HepG2 (cell line): Measurements from ENCODE around the gene HMCN2. TPM values are rescaled to one million over a fixed set of nuclear protein-coding genes. Genes with fewer than 3 reads are reported as not detected.
A peak's percentile ranks its signal among the peaks of the same experiment; 100 is the strongest.

Experiments
- GABPB1 ChIP-seq: IDR thresholded peaks from 2 replicates; pipeline ENCODE4 v1.6.1; 2016; ENCODE audit warnings: mild to moderate bottlenecking, missing genetic modification reagents, moderate library complexity, missing compliant biosample characterization
- HMGXB4 ChIP-seq, 2 experiments: sonication (generic) in 1 of 2; formaldehyde crosslinking in 1 of 2; IDR thresholded peaks; 2 replicates each; pipeline versions ENCODE4 v1.4.0 to v1.6.1; 2018 to 2020; ENCODE audit warnings: missing genetic modification reagents in 2 of 2, borderline replicate concordance in 1 of 2, low read depth in 1 of 2, mild to moderate bottlenecking in 1 of 2, missing biosample characterization in 1 of 2
- LBX2 ChIP-seq: sonication (generic); formaldehyde crosslinking; IDR thresholded peaks from 2 replicates; pipeline ENCODE4 v1.5.0; 2020; ENCODE audit warnings: missing genetic modification reagents, mild to moderate bottlenecking, borderline replicate concordance
- MAFF ChIP-seq: IDR thresholded peaks from 2 replicates; pipeline ENCODE4 v1.6.1; 2011; ENCODE audit warnings: low read depth, low read length, improper control_type of control experiment
- RERE ChIP-seq: IDR thresholded peaks from 2 replicates; pipeline ENCODE4 v1.6.1; 2016; ENCODE audit warnings: low read depth, missing genetic modification reagents, missing compliant biosample characterization
- RXRB ChIP-seq: IDR thresholded peaks from 2 replicates; pipeline ENCODE4 v1.6.1; 2016; ENCODE audit warnings: borderline replicate concordance, missing genetic modification reagents, missing compliant biosample characterization
- SMC3 ChIP-seq: IDR thresholded peaks from 2 replicates; pipeline ENCODE4 v1.6.1; 2011; ENCODE audit warnings: low read length, improper control_type of control experiment
- SNAI1 ChIP-seq: sonication (generic); formaldehyde crosslinking; IDR thresholded peaks from 2 replicates; pipeline ENCODE4 v1.5.0; 2020; ENCODE audit warnings: mild to moderate bottlenecking, missing genetic modification reagents, borderline replicate concordance
- THAP11 ChIP-seq: IDR thresholded peaks from 2 replicates; pipeline ENCODE4 v1.6.1; 2016; ENCODE audit warnings: missing biosample characterization, missing genetic modification reagents
- WIZ ChIP-seq: sonication (generic); formaldehyde crosslinking; IDR thresholded peaks from 2 replicates; pipeline ENCODE4 v1.5.1; 2020; ENCODE audit warnings: mild to moderate bottlenecking, missing genetic modification reagents
- ZFP62 ChIP-seq: sonication (generic); formaldehyde crosslinking; IDR thresholded peaks from 2 replicates; pipeline ENCODE4 v1.4.0; 2020; ENCODE audit warnings: missing genetic modification reagents
- ZMAT5 ChIP-seq: sonication (generic); formaldehyde crosslinking; IDR thresholded peaks from 2 replicates; pipeline ENCODE4 v1.5.0; 2020; ENCODE audit warnings: mild to moderate bottlenecking, low read depth, missing genetic modification reagents, borderline replicate concordance
- ZNF263 ChIP-seq: sonication (generic); formaldehyde crosslinking; IDR thresholded peaks from 2 replicates; pipeline ENCODE4 v1.4.0; 2020; ENCODE audit warnings: missing genetic modification reagents
- ZNF891 ChIP-seq: sonication (generic); formaldehyde crosslinking; IDR thresholded peaks from 2 replicates; pipeline ENCODE4 v1.5.0; 2020; ENCODE audit warnings: mild to moderate bottlenecking, missing genetic modification reagents
- ZSCAN12 ChIP-seq: sonication (generic); formaldehyde crosslinking; IDR thresholded peaks from 2 replicates; pipeline ENCODE4 v1.9.0; 2021; ENCODE audit warnings: mild to moderate bottlenecking, missing genetic modification reagents
- polyA plus RNA-seq, 8 experiments: library from polyadenylated mRNA; depleted of rRNA in 3 of 8; stranded (reverse) in 7 of 8; unstranded in 1 of 8; fragments of >200 nt; fragmentation: Illumina TruSeq in 4 of 8; extraction: Trizol in 4 of 8; gene quantifications; 2 replicates each; pipeline versions ENCODE4 v1.2.1 to v1.2.3, GENCODE V29; 2011 to 2016; ENCODE audit warnings: low read depth in 4 of 8, missing spikeins in 1 of 8, mixed read lengths in 1 of 8; ENCODE audit not compliant: insufficient read depth in 1 of 8
- total RNA-seq, 5 experiments: library from RNA; depleted of rRNA; stranded (reverse); fragments of >200 nt; fragmentation: Illumina TruSeq; extraction: Trizol; gene quantifications; 2 replicates each; pipeline ENCODE4 v1.2.3, GENCODE V29; 2016; ENCODE audit warnings: low read depth in 1 of 5
- TF ChIP-seq, protein P1 (sequence below): sonication (generic); formaldehyde crosslinking; IDR thresholded peaks from 2 replicates; pipeline ENCODE4 v1.9.0; 2022; ENCODE audit warnings: low read depth, missing genetic modification reagents
- TF ChIP-seq, protein P2 (sequence below): sonication (generic); formaldehyde crosslinking; IDR thresholded peaks from 2 replicates; pipeline ENCODE4 v1.8.0; 2022; ENCODE audit warnings: missing genetic modification reagents, mild to moderate bottlenecking, inconsistent platforms, borderline replicate concordance

Gene HMCN2
- total and polyA plus RNA-seq, 2 of the 13 experiments (the other 11 are each of a cell fraction or from before 2014, with no cell fraction given), result 0.09 TPM; not detected in 1

DNA sequence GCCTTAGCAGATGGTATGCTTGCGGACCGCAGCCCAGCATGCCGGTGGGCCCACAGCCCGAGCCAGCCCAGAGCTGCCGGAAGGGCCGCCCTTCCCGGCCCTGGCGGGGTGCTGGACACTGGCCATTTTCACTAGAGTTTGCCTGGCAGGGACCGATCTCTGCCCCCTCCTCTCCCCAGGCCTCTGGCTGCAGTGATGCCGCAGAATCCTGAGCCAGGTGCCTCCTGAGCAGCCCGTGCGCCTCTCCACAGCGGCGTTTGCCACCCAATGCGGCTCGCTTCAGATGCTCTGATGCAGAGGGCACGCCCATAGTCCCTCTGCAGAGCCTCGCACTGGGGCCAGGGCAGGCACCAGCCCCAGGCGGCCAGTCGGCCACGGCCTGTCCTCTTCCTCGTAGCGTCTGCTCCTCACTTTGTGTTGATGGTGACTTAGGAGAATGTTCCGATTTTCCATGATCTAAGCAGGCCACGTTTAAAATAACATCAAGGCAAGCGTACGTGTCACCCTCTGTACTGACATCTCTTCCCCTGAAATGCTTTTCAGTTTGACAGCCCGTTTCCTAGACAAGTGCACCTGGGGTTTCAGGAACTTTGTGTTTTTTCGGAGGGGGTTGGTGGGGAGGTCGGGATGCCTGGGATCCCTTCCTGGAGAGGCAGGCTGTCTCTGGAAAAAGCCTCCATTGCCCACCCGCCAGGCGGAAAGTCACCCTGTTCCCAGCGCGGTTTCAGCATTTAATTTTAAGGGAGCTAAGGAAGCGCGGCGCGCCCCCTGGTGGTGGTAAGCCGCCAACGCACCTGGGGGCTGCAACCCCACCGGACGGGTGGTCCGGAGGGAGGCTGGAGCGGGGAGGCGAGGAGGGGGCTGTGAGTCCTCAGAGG is 29.8 kb upstream of the HMCN2 start (continued):
- TF ChIP-seq LBX2 (no peak), WIZ (CRISPR knock-in tag) (no peak), SNAI1 (CRISPR knock-in tag) (no peak), ZNF891 (CRISPR knock-in tag) (no peak), THAP11 (CRISPR knock-in tag) (0 out of 2 replicates have a peak, but pooled peaks have one; percentile 17), ZFP62 (no peak), MAFF (no peak), ZNF263 (CRISPR knock-in tag) (no peak), ZSCAN12 (no peak), RXRB (CRISPR knock-in tag) (no peak), ZMAT5 (CRISPR knock-in tag) (no peak), SMC3 (peak; percentile 43; the same call in 1 of the 2 replicates), RERE (no peak), HMGXB4 (CRISPR knock-in tag; IDR thresholded peaks at IDR 0.05; ENCODE audit: borderline replicate concordance in 1 of 2, low read depth in 1 of 2) (peak; percentile 14 to 25; a peak in 1 of 4 replicates), GABPB1 (CRISPR knock-in tag) (0 out of 2 replicates have a peak, but pooled peaks have one; percentile 28)
- TF ChIP-seq, protein P1, sequence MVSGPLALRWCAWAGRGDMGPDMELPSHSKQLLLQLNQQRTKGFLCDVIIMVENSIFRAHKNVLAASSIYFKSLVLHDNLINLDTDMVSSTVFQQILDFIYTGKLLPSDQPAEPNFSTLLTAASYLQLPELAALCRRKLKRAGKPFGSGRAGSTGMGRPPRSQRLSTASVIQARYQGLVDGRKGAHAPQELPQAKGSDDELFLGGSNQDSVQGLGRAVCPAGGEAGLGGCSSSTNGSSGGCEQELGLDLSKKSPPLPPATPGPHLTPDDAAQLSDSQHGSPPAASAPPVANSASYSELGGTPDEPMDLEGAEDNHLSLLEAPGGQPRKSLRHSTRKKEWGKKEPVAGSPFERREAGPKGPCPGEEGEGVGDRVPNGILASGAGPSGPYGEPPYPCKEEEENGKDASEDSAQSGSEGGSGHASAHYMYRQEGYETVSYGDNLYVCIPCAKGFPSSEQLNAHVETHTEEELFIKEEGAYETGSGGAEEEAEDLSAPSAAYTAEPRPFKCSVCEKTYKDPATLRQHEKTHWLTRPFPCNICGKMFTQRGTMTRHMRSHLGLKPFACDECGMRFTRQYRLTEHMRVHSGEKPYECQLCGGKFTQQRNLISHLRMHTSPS (CRISPR knock-in tag), result no peak
- TF ChIP-seq, protein P2, sequence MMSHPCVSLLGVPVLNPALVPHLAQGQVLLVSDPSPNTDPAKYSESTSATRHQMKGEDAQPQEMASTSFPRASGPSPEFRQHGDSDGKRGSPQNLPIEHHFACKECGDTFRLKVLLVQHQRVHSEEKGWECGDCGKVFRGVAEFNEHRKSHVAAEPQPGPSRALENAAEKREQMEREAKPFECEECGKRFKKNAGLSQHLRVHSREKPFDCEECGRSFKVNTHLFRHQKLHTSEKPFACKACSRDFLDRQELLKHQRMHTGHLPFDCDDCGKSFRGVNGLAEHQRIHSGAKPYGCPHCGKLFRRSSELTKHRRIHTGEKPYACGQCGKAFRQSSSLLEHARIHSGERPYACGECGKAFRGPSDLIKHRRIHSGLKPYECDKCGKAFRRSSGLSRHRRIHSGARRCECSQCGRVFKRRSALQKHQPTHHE, result no peak
